HepG2 (cell line): ENCODE results near the gene GLDC. TPM values are rescaled to one million over a fixed set of nuclear protein-coding genes. Genes with fewer than 3 reads are reported as not detected.
A peak's percentile ranks its signal among the peaks of the same experiment; 100 is the strongest.

Source experiments
- CREM ChIP-seq, 2 experiments: sonication (generic) in 1 of 2; formaldehyde crosslinking in 1 of 2; IDR thresholded peaks; 2 replicates each; pipeline versions ENCODE4 v1.4.0 to v1.6.1; 2016 to 2020; ENCODE audit warnings: antibody characterized with exemption in 1 of 2, mild to moderate bottlenecking in 1 of 2, missing genetic modification reagents in 1 of 2
- HNF4G ChIP-seq, 2 experiments: sonication (generic) in 1 of 2; formaldehyde crosslinking in 1 of 2; IDR thresholded peaks; 2 replicates each; pipeline versions ENCODE4 v1.4.0 to v1.6.1; 2011 to 2020; ENCODE audit warnings: borderline replicate concordance in 2 of 2, low read depth in 2 of 2, mild to moderate bottlenecking in 2 of 2, low read length in 1 of 2, missing genetic modification reagents in 1 of 2, moderate library complexity in 1 of 2
- KAT7 ChIP-seq: IDR thresholded peaks from 2 replicates; pipeline ENCODE4 v1.6.1; 2018; ENCODE audit warnings: borderline replicate concordance, missing compliant biosample characterization
- KDM6A ChIP-seq: IDR thresholded peaks from 2 replicates; pipeline ENCODE4 v1.6.1; 2016; ENCODE audit warnings: low read depth
- KLF6 ChIP-seq: IDR thresholded peaks from 2 replicates; pipeline ENCODE4 v1.8.0; 2016; ENCODE audit warnings: missing biosample characterization, missing genetic modification reagents
- MLXIP ChIP-seq: sonication (generic); formaldehyde crosslinking; IDR thresholded peaks from 2 replicates; pipeline ENCODE4 v1.9.0; 2021; ENCODE audit warnings: missing genetic modification reagents, borderline replicate concordance
- MXD4 ChIP-seq: IDR thresholded peaks from 2 replicates; pipeline ENCODE4 v1.6.1; 2016; ENCODE audit warnings: mild to moderate bottlenecking, missing biosample characterization, missing genetic modification reagents
- NR0B2 ChIP-seq: sonication (generic); formaldehyde crosslinking; IDR thresholded peaks from 2 replicates; pipeline ENCODE4 v1.4.0; 2020; ENCODE audit warnings: mild to moderate bottlenecking, missing genetic modification reagents
- RFX1 ChIP-seq: fragments of 450-650 bp; IDR thresholded peaks from 2 replicates; pipeline ENCODE4 v1.6.1; 2017
- RNF219 ChIP-seq: sonication (generic); formaldehyde crosslinking; IDR thresholded peaks from 2 replicates; pipeline ENCODE4 v1.5.0; 2020; ENCODE audit warnings: mild to moderate bottlenecking, missing genetic modification reagents
- TCF7 ChIP-seq: sonication (generic); IDR thresholded peaks from 2 replicates; pipeline ENCODE4 v1.6.1; 2016; ENCODE audit warnings: antibody characterized with exemption, low read depth
- ZBTB14 ChIP-seq: sonication (generic); formaldehyde crosslinking; IDR thresholded peaks from 2 replicates; pipeline ENCODE4 v1.4.0; 2020; ENCODE audit warnings: missing genetic modification reagents
- ZBTB37 ChIP-seq: sonication (generic); formaldehyde crosslinking; IDR thresholded peaks from 2 replicates; pipeline ENCODE4 v1.4.0; 2020; ENCODE audit warnings: mild to moderate bottlenecking, missing genetic modification reagents
- ZFP1 ChIP-seq: IDR thresholded peaks from 2 replicates; pipeline ENCODE4 v1.6.1; 2016
- ZNF264 ChIP-seq: sonication (generic); formaldehyde crosslinking; IDR thresholded peaks from 2 replicates; pipeline ENCODE4 v1.4.0; 2020; ENCODE audit warnings: missing genetic modification reagents
- ZNF337 ChIP-seq: sonication (generic); formaldehyde crosslinking; IDR thresholded peaks from 2 replicates; pipeline ENCODE4 v1.5.1; 2020; ENCODE audit warnings: missing genetic modification reagents, low read depth, mild to moderate bottlenecking, borderline replicate concordance
- ZNF414 ChIP-seq: sonication (generic); formaldehyde crosslinking; IDR thresholded peaks from 2 replicates; pipeline ENCODE4 v1.5.0; 2020; ENCODE audit warnings: missing genetic modification reagents
- ZNF691 ChIP-seq: sonication (generic); formaldehyde crosslinking; IDR thresholded peaks from 2 replicates; pipeline ENCODE4 v1.4.0; 2020; ENCODE audit warnings: missing genetic modification reagents, low read depth, mild to moderate bottlenecking, borderline replicate concordance
- ZZZ3 ChIP-seq: sonication (generic); formaldehyde crosslinking; IDR thresholded peaks from 2 replicates; pipeline ENCODE4 v1.4.0; 2020; ENCODE audit warnings: missing genetic modification reagents, mild to moderate bottlenecking, borderline replicate concordance
- polyA plus RNA-seq, 8 experiments: library from polyadenylated mRNA; depleted of rRNA in 3 of 8; stranded (reverse) in 7 of 8; unstranded in 1 of 8; fragments of >200 nt; fragmentation: Illumina TruSeq in 4 of 8; extraction: Trizol in 4 of 8; gene quantifications; 2 replicates each; pipeline versions ENCODE4 v1.2.1 to v1.2.3, GENCODE V29; 2011 to 2016; ENCODE audit warnings: low read depth in 4 of 8, missing spikeins in 1 of 8, mixed read lengths in 1 of 8; ENCODE audit not compliant: insufficient read depth in 1 of 8
- total RNA-seq, 5 experiments: library from RNA; depleted of rRNA; stranded (reverse); fragments of >200 nt; fragmentation: Illumina TruSeq; extraction: Trizol; gene quantifications; 2 replicates each; pipeline ENCODE4 v1.2.3, GENCODE V29; 2016; ENCODE audit warnings: low read depth in 1 of 5

GLDC gene
- total and polyA plus RNA-seq, 2 of the 13 experiments (the other 11 are each of a cell fraction or from before 2014, with no cell fraction given), result 59.3 to 115 TPM

GRCh38 chr9:6590772-6591384 lies 54.7 kb downstream of the GLDC start (continued):
- no peak for TF ChIP-seq RNF219 (CRISPR knock-in tag)
- no peak for TF ChIP-seq MLXIP (CRISPR knock-in tag)
- peak; percentile 32; the same call in 1 of the 2 replicates for TF ChIP-seq ZBTB37 (CRISPR knock-in tag)
- peak; percentile 49; the same call in 1 of the 2 replicates for TF ChIP-seq HNF4G (IDR thresholded peaks at IDR 0.05; ENCODE audit: borderline replicate concordance, low read depth, low read length)
- TF ChIP-seq HNF4G (CRISPR knock-in tag; IDR thresholded peaks at IDR 0.05; ENCODE audit: borderline replicate concordance, low read depth), result no peak
- TF ChIP-seq CREM (IDR thresholded peaks at IDR 0.05), result peak; percentile 97
- no peak for TF ChIP-seq CREM (CRISPR knock-in tag; IDR thresholded peaks at IDR 0.05)
- TF ChIP-seq RFX1, result no peak
- peak; percentile 34; the same call in 1 of the 2 replicates for TF ChIP-seq KAT7
- TF ChIP-seq ZFP1 (CRISPR knock-in tag), result 0 out of 2 replicates have a peak, but pooled peaks have one; percentile 82
- no peak for TF ChIP-seq ZZZ3 (CRISPR knock-in tag)
- peak; percentile 53; the same call in 1 of the 2 replicates for TF ChIP-seq KDM6A
- TF ChIP-seq KLF6, result no peak
- TF ChIP-seq NR0B2 (CRISPR knock-in tag), result no peak
- no peak for TF ChIP-seq ZBTB14 (CRISPR knock-in tag)
- TF ChIP-seq TCF7, result peak; percentile 100
- no peak for TF ChIP-seq ZNF337 (CRISPR knock-in tag)
- no peak for TF ChIP-seq ZNF414 (CRISPR knock-in tag)
- peak; percentile 74; the same call in 1 of the 2 replicates for TF ChIP-seq MXD4 (CRISPR knock-in tag)
- peak; percentile 58; the same call in 1 of the 2 replicates for TF ChIP-seq ZNF264 (CRISPR knock-in tag)
- no peak for TF ChIP-seq ZNF691 (CRISPR knock-in tag)
